Measurements from ENCODE around the gene JMJD8.
A peak's percentile ranks its signal among the peaks of the same experiment; 100 is the strongest.

The JMJD8 gene

DNA sequence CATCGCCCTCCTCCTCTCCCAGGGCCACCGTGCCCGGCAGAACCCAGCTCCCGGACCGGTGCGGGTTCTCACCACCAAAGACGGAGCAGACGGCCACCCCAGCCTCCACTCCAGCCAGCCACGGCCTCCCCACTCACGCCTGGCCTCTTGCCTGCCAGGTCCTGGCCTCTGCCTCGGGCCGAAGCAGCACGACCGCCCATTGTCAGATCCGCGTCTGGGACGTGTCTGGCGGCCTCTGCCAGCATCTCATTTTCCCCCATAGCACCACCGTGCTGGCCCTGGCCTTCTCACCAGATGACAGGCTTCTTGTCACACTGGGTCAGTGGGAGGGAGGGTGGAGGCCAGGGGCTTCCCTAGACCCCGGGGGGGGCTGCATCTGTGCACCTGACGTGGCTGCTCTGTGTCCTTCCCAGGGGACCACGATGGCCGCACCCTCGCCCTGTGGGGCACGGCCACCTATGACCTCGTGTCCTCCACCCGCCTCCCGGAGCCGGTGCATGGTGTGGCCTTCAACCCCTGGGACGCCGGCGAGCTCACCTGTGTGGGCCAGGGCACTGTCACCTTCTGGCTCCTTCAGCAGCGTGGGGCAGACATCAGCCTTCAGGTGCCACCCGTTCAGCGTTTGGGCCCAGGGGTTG, 22.8 kb downstream of the JMJD8 start:
- Histone ChIP-seq H3K9ac (ENCODE audit: low read depth, low read length) (peak overlapping the region; percentile 38; the same call in 1 of the 2 replicates), H3K4me3 (ENCODE audit: low read length) (no peak overlapping the region), H3K27me3 (ENCODE audit: insufficient read depth, low read length) (no peaks in the 10 kb centered on the region), H3K4me1 (ENCODE audit: insufficient read depth, low read length) (0 out of 2 replicates have a peak, but pooled peaks cover 3% of the 10 kb centered on the region), H3K9me3 (ENCODE audit: insufficient read depth, low read depth, low read length) (no peaks in the 10 kb centered on the region), H3K36me3 (ENCODE audit: insufficient read depth, low read length) (peaks cover 3% of the 10 kb centered on the region), H3K27ac (ENCODE audit: low read depth, low read length) (no peak overlapping the region)
- WGBS = 81% methylated on average over 35 of the region's 35 CpGs

DNA sequence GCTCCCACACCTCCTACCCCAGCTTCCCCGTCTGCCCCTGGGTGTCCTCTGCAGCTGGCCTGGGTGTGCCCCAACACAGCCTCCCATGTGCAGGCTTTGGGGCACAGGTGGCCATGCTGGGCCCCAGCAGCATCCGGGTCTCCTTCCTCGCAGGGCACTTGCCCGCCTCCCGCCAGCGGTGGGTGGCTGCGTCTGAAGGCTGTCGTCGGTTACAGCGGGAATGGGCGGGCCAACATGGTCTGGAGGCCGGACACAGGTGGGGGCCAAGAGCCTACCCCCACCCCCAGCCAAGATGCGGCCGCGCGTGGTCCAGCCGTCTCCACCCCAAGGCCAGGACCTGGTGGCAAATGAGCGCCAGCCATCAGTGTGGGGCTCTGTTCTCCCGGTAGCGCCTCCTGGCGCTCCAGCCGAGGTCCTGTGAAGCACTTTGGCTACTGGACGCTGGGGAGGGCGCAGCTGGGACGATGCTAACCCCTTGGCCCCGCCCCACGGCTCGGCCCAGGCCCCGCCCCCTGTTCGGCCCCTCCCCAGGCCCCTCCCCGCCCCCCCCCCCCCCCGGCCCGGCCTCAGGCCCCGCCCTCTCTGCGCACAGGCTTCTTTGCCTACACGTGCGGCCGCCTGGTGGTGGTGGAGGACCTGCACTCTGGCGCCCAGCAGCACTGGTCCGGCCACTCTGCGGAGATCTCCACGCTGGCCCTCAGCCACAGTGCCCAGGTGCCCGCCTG, 23.5 kb downstream of the JMJD8 start:
- 0 out of 2 replicates have a peak overlapping the region, but pooled peaks have one; percentile 25 for H3K27ac ChIP-seq (ENCODE audit: low read depth, low read length)
- H3K27me3 ChIP-seq (ENCODE audit: insufficient read depth, low read length) = no peaks in the 10 kb centered on the region
- peak overlapping the region; percentile 38; the same call in 1 of the 2 replicates for H3K9ac ChIP-seq (ENCODE audit: low read depth, low read length)
- H3K9me3 ChIP-seq (ENCODE audit: insufficient read depth, low read depth, low read length) = no peaks in the 10 kb centered on the region
- H3K36me3 ChIP-seq (ENCODE audit: insufficient read depth, low read length) = peaks cover 6% of the 10 kb centered on the region
- WGBS = 28% methylated on average over 32 of the region's 43 CpGs
- H3K4me3 ChIP-seq (ENCODE audit: low read length) = no peak overlapping the region
- 0 out of 2 replicates have a peak, but pooled peaks cover 3% of the 10 kb centered on the region for H3K4me1 ChIP-seq (ENCODE audit: insufficient read depth, low read length)

DNA sequence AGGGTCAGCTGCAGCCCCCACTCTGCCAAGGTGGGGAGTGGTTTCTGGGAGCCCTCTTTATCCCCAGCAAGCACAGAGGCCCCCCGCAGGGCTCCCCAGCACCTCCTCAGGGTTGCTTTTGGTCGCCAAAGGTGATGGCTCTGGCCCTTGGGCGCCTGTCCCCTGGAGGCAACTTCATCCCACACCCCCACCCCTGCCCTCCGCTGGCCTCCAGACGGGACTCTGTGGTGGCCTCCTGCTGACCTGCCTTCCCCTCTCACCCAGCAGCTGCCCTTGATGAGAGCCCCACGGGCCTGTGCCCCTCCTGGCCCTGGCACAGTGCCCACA, 24.0 kb downstream of the JMJD8 start:
- Histone ChIP-seq H3K4me3 (ENCODE audit: low read length) (no peak overlapping the region), H3K27me3 (ENCODE audit: insufficient read depth, low read length) (no peaks in the 10 kb centered on the region), H3K4me1 (ENCODE audit: insufficient read depth, low read length) (0 out of 2 replicates have a peak, but pooled peaks cover 3% of the 10 kb centered on the region), H3K9me3 (ENCODE audit: insufficient read depth, low read depth, low read length) (no peaks in the 10 kb centered on the region), H3K9ac (ENCODE audit: low read depth, low read length) (no peak overlapping the region), H3K27ac (ENCODE audit: low read depth, low read length) (0 out of 2 replicates have a peak overlapping the region, but pooled peaks have one; percentile 25), H3K36me3 (ENCODE audit: insufficient read depth, low read length) (peaks cover 7% of the 10 kb centered on the region)
- WGBS = 88% methylated on average over 6 of the region's 6 CpGs

DNA sequence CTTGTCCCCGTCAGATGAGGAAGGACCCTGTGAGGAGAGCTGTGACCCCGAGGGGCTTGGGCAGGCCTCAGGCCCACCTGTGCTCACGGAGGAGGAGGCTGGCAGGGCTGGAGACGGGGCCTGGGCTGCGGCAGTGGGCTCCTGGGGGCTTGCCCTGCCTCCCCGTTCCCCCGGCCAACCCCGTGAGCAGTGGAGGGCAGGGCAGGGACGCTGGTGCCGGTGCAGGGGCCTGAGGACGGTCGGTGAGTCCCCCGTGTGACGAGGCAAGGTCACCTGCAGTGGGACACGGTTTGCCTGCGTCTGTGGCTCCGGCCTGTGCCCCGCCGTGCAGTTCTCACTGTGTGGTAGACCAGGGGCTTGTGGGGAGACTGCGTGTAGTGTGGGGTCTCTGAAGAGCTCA, 24.5 kb downstream of the JMJD8 start:
- no peaks in the 10 kb centered on the region for H3K27me3 ChIP-seq (ENCODE audit: insufficient read depth, low read length)
- H3K9me3 ChIP-seq (ENCODE audit: insufficient read depth, low read depth, low read length) = no peaks in the 10 kb centered on the region
- no peak overlapping the region for H3K9ac ChIP-seq (ENCODE audit: low read depth, low read length)
- WGBS = 91% methylated on average over 20 of the region's 20 CpGs
- H3K4me1 ChIP-seq (ENCODE audit: insufficient read depth, low read length) = 0 out of 2 replicates have a peak, but pooled peaks cover 3% of the 10 kb centered on the region
- H3K27ac ChIP-seq (ENCODE audit: low read depth, low read length) = no peak overlapping the region
- H3K36me3 ChIP-seq (ENCODE audit: insufficient read depth, low read length) = peaks cover 7% of the 10 kb centered on the region
- H3K4me3 ChIP-seq (ENCODE audit: low read length) = no peak overlapping the region

DNA sequence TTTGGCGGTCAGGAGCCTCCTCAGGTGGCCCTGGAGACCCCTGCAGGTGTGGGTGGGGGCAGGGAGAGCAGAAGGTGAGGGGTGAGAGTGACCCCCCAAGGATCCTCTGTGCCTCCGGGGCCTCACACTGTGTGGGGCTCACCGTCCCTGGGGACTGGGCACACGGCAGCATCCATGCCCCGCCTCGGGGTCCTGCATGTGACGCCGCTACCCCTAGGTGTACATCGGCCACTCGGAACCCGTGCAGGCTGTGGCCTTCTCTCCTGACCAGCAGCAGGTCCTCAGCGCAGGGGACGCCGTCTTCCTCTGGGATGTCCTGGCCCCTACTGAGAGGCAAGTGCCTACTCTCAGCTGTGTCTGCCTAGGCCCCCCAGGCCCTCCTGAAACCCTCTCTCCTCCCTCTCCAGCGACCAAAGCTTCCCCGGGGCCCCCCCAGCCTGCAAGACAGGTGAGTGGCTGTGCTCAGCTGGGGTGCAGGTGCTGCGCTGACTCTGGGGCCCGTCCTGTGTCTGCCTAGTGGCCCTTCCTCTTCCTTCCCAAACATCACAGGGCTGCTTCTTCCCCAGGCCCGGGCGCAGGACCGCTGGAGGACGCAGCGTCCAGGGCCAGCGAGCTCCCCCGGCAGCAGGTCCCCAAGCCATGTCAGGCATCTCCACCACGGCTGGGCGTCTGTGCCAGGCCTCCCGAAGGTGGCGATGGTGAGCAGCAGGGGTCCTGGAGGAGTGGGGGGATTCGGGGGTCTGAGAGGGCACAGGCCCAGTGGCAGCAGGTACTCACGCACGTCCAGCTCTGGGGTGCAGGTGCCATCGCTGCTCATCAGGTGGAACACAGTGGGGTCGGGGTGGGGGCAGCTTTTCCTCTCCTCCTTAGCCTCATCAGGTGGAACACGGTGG, 25.2 kb downstream of the JMJD8 start:
- WGBS = 94% methylated on average over 35 of the region's 35 CpGs
- 0 out of 2 replicates have a peak, but pooled peaks cover 3% of the 10 kb centered on the region for H3K4me1 ChIP-seq (ENCODE audit: insufficient read depth, low read length)
- H3K36me3 ChIP-seq (ENCODE audit: insufficient read depth, low read length) = peaks cover 7% of the 10 kb centered on the region
- H3K9ac ChIP-seq (ENCODE audit: low read depth, low read length) = no peak overlapping the region
- no peaks in the 10 kb centered on the region for H3K9me3 ChIP-seq (ENCODE audit: insufficient read depth, low read depth, low read length)
- no peaks in the 10 kb centered on the region for H3K27me3 ChIP-seq (ENCODE audit: insufficient read depth, low read length)
- no peak overlapping the region for H3K4me3 ChIP-seq (ENCODE audit: low read length)
- H3K27ac ChIP-seq (ENCODE audit: low read depth, low read length) = no peak overlapping the region

DNA sequence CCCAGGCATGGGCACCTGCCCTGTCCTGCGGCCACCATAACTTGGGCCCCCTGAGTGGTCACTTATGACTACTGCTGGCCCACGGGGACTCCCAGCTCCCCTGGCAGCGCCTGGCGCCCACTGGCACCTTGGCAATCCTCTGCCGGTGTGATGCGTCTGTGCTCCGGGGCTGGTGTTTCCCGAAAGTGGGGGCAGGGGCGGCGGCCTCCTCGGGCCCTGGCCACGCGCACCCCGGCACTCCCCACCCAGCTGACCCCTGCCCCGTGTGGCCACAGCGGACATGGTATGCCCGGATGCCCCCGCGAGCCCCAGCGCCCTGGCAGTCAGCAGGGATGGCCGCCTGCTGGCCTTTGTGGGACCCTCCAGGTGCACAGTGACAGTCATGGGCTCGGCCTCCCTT, 26.6 kb downstream of the JMJD8 start:
- 95% methylated on average over 22 of the region's 22 CpGs for WGBS
- peaks cover 18% of the 10 kb centered on the region for H3K36me3 ChIP-seq (ENCODE audit: insufficient read depth, low read length)

DNA sequence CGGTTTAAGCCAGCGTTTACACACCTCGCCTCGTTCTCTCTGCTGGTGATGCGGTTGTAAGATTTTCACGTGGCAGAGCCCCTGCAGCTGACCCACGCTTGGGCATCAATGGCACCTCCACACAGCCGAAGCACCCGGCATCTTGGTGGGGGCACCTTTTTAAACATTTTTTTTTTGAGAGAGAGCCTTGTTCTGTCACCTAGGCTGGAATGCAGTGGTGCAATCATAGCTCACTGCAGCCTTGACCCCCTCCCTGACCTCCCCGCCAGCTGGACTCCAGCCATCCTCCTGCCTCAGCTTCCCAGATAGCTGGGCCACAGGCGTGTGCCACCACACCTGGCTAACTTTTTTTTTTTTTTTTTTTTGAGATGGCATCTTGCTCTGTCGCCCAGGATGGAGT, 30.1 kb downstream of the JMJD8 start:
- no peaks in the 10 kb centered on the region for H3K4me1 ChIP-seq (ENCODE audit: insufficient read depth, low read length)
- 96% methylated on average over 12 of the region's 12 CpGs for WGBS
- no peak overlapping the region for H3K4me3 ChIP-seq (ENCODE audit: low read length)
- no peaks in the 10 kb centered on the region for H3K27me3 ChIP-seq (ENCODE audit: insufficient read depth, low read length)
- H3K9ac ChIP-seq (ENCODE audit: low read depth, low read length) = no peak overlapping the region
- peaks cover 26% of the 10 kb centered on the region for H3K36me3 ChIP-seq (ENCODE audit: insufficient read depth, low read length)
- H3K9me3 ChIP-seq (ENCODE audit: insufficient read depth, low read depth, low read length) = no peaks in the 10 kb centered on the region
- no peak overlapping the region for H3K27ac ChIP-seq (ENCODE audit: low read depth, low read length)

More for the DNA sequence above, 26.6 kb downstream of the JMJD8 start:
- no peaks in the 10 kb centered on the region for H3K27me3 ChIP-seq (ENCODE audit: insufficient read depth, low read length)
- no peak overlapping the region for H3K9ac ChIP-seq (ENCODE audit: low read depth, low read length)
- no peak overlapping the region for H3K27ac ChIP-seq (ENCODE audit: low read depth, low read length)
- no peak overlapping the region for H3K4me3 ChIP-seq (ENCODE audit: low read length)
- H3K4me1 ChIP-seq (ENCODE audit: insufficient read depth, low read length) = 0 out of 2 replicates have a peak, but pooled peaks cover 3% of the 10 kb centered on the region
- H3K9me3 ChIP-seq (ENCODE audit: insufficient read depth, low read depth, low read length) = no peaks in the 10 kb centered on the region

DNA sequence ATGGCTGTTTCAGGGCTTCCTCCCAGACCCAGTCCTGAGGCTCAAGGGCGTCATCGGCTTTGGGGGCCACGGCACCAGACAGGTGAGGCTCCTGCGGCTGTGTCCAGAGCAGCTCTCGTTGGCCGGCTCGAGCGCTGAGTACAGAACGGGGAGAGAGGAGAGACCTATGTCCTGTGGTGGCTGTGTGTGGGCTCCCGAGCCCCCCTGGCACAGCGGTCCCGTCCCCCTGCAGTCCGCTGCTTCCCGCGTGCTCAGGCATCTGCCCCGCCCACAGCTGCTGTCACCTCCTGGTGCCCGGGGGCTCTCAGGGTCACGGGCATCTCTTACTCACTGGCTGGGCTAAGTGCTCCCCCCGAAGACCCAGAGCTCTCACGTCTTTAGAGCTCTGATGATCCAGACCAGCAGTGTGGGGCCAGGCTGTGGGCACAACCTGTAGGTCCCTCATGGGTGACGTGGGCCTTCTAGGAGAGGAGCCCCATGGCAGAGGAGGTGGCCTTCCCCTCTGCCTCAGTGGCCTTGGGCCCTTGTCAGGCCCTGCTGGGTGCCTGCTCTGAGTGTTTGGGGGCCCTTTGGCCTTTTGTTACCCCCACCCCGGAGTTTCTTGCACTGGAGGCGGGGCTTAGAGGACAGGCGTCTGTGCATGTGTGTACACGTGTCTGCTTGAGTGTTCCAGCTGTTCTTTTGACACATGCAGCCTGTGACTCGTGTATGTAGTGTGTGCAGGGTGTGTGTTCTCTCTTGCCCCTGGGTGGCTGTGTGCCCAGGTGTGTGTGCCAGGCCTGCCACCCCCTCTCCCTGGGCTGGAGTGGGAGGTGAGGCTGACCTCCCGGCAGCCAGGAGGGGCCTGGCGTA, 31.5 kb downstream of the JMJD8 start:
- WGBS = 92% methylated on average over 28 of the region's 28 CpGs
- Histone ChIP-seq H3K4me3 (ENCODE audit: low read length) (no peak overlapping the region), H3K36me3 (ENCODE audit: insufficient read depth, low read length) (peaks cover 23% of the 10 kb centered on the region; the same call in 1 of the 2 replicates), H3K27ac (ENCODE audit: low read depth, low read length) (no peak overlapping the region), H3K27me3 (ENCODE audit: insufficient read depth, low read length) (no peaks in the 10 kb centered on the region), H3K9ac (ENCODE audit: low read depth, low read length) (no peak overlapping the region), H3K4me1 (ENCODE audit: insufficient read depth, low read length) (no peaks in the 10 kb centered on the region), H3K9me3 (ENCODE audit: insufficient read depth, low read depth, low read length) (no peaks in the 10 kb centered on the region)

DNA sequence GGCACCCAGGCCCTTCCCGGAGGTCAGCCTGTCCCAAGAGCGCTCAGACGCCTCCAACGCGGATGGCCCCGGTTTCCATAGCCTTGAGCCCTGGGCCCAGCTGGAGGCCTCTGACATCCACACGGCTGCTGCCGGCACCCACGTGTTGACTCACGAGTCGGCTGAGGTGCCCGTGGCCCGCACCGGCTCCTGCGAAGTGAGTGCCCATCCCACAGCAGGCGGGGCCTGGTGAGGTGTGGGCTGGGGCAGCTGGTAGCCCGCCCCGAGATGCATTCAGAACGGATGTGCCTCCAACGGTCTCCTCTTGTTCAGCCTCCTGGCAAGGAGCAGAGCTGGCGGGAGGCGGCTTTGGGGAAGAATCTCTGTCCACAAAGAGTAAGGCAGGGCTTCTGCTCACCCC, 32.3 kb downstream of the JMJD8 start:
- Histone ChIP-seq H3K27me3 (ENCODE audit: insufficient read depth, low read length) (no peaks in the 10 kb centered on the region), H3K4me3 (ENCODE audit: low read length) (no peak overlapping the region), H3K27ac (ENCODE audit: low read depth, low read length) (no peak overlapping the region), H3K9ac (ENCODE audit: low read depth, low read length) (no peak overlapping the region), H3K9me3 (ENCODE audit: insufficient read depth, low read depth, low read length) (no peaks in the 10 kb centered on the region), H3K36me3 (ENCODE audit: insufficient read depth, low read length) (peaks cover 23% of the 10 kb centered on the region; the same call in 1 of the 2 replicates), H3K4me1 (ENCODE audit: insufficient read depth, low read length) (no peaks in the 10 kb centered on the region)
- WGBS = 95% methylated on average over 22 of the region's 22 CpGs

DNA sequence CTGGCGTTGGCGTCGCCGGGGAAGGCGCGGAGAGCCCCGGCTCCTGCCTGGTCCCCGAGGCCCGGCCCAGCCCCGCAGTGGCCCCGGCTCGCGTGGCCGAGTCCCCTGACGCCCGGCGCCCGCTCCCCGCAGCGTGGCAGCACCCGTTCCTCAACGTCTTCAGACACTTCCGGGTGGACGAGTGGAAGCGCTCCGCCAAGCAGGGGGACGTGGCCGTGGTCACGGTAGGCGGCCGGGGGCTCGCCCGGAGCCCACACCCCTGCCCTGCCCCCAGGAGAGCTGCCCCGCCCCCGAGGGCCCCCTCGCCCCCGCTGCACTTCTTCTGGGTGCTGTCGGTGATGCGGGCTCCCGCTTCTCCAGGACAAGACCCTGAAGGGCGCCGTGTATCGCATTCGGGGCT, 34.5 kb downstream of the JMJD8 start:
- Histone ChIP-seq H3K36me3 (ENCODE audit: insufficient read depth, low read length) (peaks cover 19% of the 10 kb centered on the region; the same call in 1 of the 2 replicates), H3K27ac (ENCODE audit: low read depth, low read length) (no peak overlapping the region), H3K4me3 (ENCODE audit: low read length) (peak overlapping the region; percentile 65), H3K9ac (ENCODE audit: low read depth, low read length) (peak overlapping the region; percentile 74), H3K9me3 (ENCODE audit: insufficient read depth, low read depth, low read length) (no peaks in the 10 kb centered on the region), H3K4me1 (ENCODE audit: insufficient read depth, low read length) (no peaks in the 10 kb centered on the region), H3K27me3 (ENCODE audit: insufficient read depth, low read length) (no peaks in the 10 kb centered on the region)
- 6% methylated on average over 44 of the region's 44 CpGs for WGBS
